SK-N-SH treated with all-trans-retinoic acid at 6 μM for 48 hours (cell line): Measurements from ENCODE around the gene PSMB11.

Source experiments
- ATAC-seq: fragments of 200-7000 bp; cut with Tn5 transposase; 3 replicates; pipeline ENCODE4 v1.9.1; 2020; ENCODE audit warnings: mild to moderate bottlenecking, moderate library complexity
- ARNTL ChIP-seq: fragments of 450-650 bp; formaldehyde crosslinking; IDR thresholded peaks from 2 replicates; pipeline ENCODE4 v1.5.0; 2020; ENCODE audit warnings: low read depth, mild to moderate bottlenecking, moderate library complexity, borderline replicate concordance
- BACH2 ChIP-seq: fragments of 250-450 bp; sonication (Bioruptor Pico); IDR thresholded peaks from 2 replicates; pipeline ENCODE4 v1.9.0; 2021; ENCODE audit warnings: mild to moderate bottlenecking, borderline replicate concordance
- CREB5 ChIP-seq: fragments of 250-450 bp; sonication (Bioruptor Pico); IDR thresholded peaks from 2 replicates; pipeline ENCODE4 v1.5.1; 2020; ENCODE audit warnings: low read depth, mild to moderate bottlenecking, moderate library complexity
- CSDC2 ChIP-seq: fragments of 250-450 bp; sonication (Bioruptor Pico); IDR thresholded peaks from 2 replicates; pipeline ENCODE4 v1.5.0; 2020; ENCODE audit warnings: mild to moderate bottlenecking, moderate library complexity
- CSRNP3 ChIP-seq: fragments of 250-450 bp; sonication (Bioruptor Pico); IDR thresholded peaks from 2 replicates; pipeline ENCODE4 v1.5.1; 2021; ENCODE audit warnings: mild to moderate bottlenecking, moderate library complexity
- GLIS3 ChIP-seq: fragments of 250-450 bp; sonication (Bioruptor Pico); IDR thresholded peaks from 2 replicates; pipeline ENCODE4 v1.5.0; 2020; ENCODE audit warnings: mild to moderate bottlenecking, moderate library complexity
- OSR1 ChIP-seq: fragments of 250-450 bp; sonication (Bioruptor Pico); IDR thresholded peaks from 2 replicates; pipeline ENCODE4 v1.8.0; 2022; ENCODE audit warnings: moderate library complexity, mild to moderate bottlenecking, inconsistent platforms
- PATZ1 ChIP-seq: fragments of 250-450 bp; sonication (Bioruptor Pico); IDR thresholded peaks from 2 replicates; pipeline ENCODE4 v1.8.0; 2020; ENCODE audit warnings: mild to moderate bottlenecking, moderate library complexity, borderline replicate concordance
- PPARA ChIP-seq: fragments of 250-450 bp; sonication (Bioruptor Pico); IDR thresholded peaks from 2 replicates; pipeline ENCODE4 v1.5.0; 2020; ENCODE audit warnings: mild to moderate bottlenecking, borderline replicate concordance
- SNAI2 ChIP-seq: fragments of 250-450 bp; sonication (Bioruptor Pico); IDR thresholded peaks from 2 replicates; pipeline ENCODE4 v1.5.0; 2020; ENCODE audit warnings: mild to moderate bottlenecking, moderate library complexity
- TCF4 ChIP-seq: fragments of 250-450 bp; sonication (Bioruptor Pico); IDR thresholded peaks from 2 replicates; pipeline ENCODE4 v1.8.0; 2021; ENCODE audit warnings: mild to moderate bottlenecking, moderate library complexity, borderline replicate concordance
- TOX ChIP-seq: fragments of 250-450 bp; sonication (Bioruptor Pico); IDR thresholded peaks from 2 replicates; pipeline ENCODE4 v1.8.0; 2021; ENCODE audit warnings: mild to moderate bottlenecking, moderate library complexity, borderline replicate concordance
- TSHZ2 ChIP-seq: fragments of 250-450 bp; sonication (Bioruptor Pico); IDR thresholded peaks from 2 replicates; pipeline ENCODE4 v1.5.0; 2020; ENCODE audit warnings: mild to moderate bottlenecking, moderate library complexity
- ZC3H10 ChIP-seq: fragments of 250-450 bp; sonication (Bioruptor Pico); IDR thresholded peaks from 2 replicates; pipeline ENCODE4 v1.5.1; 2021; ENCODE audit warnings: mild to moderate bottlenecking, moderate library complexity
- ZFP3 ChIP-seq: fragments of 250-450 bp; sonication (Bioruptor Pico); IDR thresholded peaks from 2 replicates; pipeline ENCODE4 v1.5.0; 2020; ENCODE audit warnings: mild to moderate bottlenecking, moderate library complexity
- ZFP30 ChIP-seq: fragments of 450-650 bp; formaldehyde crosslinking; IDR thresholded peaks from 2 replicates; pipeline ENCODE4 v1.5.0; 2022; ENCODE audit warnings: mild to moderate bottlenecking, moderate library complexity
- ZNF565 ChIP-seq: fragments of 450-650 bp; formaldehyde crosslinking; conservative IDR thresholded peaks from 2 replicates; pipeline ENCODE4 v1.5.0; 2020; ENCODE audit warnings: low read depth, mild to moderate bottlenecking, moderate library complexity
- ZNF70 ChIP-seq: fragments of 450-650 bp; formaldehyde crosslinking; IDR thresholded peaks from 2 replicates; pipeline ENCODE4 v1.5.0; 2020; ENCODE audit warnings: mild to moderate bottlenecking, moderate library complexity
- ZNF8 ChIP-seq: fragments of 450-650 bp; formaldehyde crosslinking; IDR thresholded peaks from 2 replicates; pipeline ENCODE4 v1.5.0; 2020; ENCODE audit warnings: mild to moderate bottlenecking, moderate library complexity

PSMB11 gene

GRCh38 chr14:23068789-23069412, 26.9 kb downstream of the PSMB11 start (continued):
- TF ChIP-seq CREB5 (no peak), ZC3H10 (CRISPR knock-in tag) (no peak), ZNF8 (CRISPR knock-in tag) (no peak), PPARA (CRISPR knock-in tag) (no peak), CSDC2 (CRISPR knock-in tag) (no peak), TSHZ2 (CRISPR knock-in tag) (no peak), OSR1 (CRISPR knock-in tag) (no peak)

GRCh38 chr14:23069413-23069806, 27.4 kb downstream of the PSMB11 start:
- ATAC-seq: no peak
- TF ChIP-seq PPARA (CRISPR knock-in tag): no peak
- no peak for TF ChIP-seq ARNTL
- no peak for TF ChIP-seq ZFP30
- TF ChIP-seq TOX (CRISPR knock-in tag): no peak
- no peak for TF ChIP-seq ZFP3 (CRISPR knock-in tag)
- no peak for TF ChIP-seq PATZ1 (CRISPR knock-in tag)
- TF ChIP-seq GLIS3: no peak
- TF ChIP-seq CSDC2 (CRISPR knock-in tag): no peak
- no peak for TF ChIP-seq TSHZ2 (CRISPR knock-in tag)
- no peak for TF ChIP-seq BACH2 (CRISPR knock-in tag)
- no peak for TF ChIP-seq ZNF70 (CRISPR knock-in tag)
- no peak for TF ChIP-seq ZNF565 (CRISPR knock-in tag)

- TF ChIP-seq ZNF8 (CRISPR knock-in tag) (no peak), TCF4 (CRISPR knock-in tag) (no peak), ZFP3 (CRISPR knock-in tag) (no peak), ZC3H10 (CRISPR knock-in tag) (no peak), PPARA (CRISPR knock-in tag) (no peak), CREB5 (no peak), ZNF565 (CRISPR knock-in tag) (no peak), GLIS3 (no peak), BACH2 (CRISPR knock-in tag) (no peak), ZFP30 (no peak), SNAI2 (no peak), ARNTL (no peak), TOX (CRISPR knock-in tag) (no peak), CSRNP3 (no peak), CSDC2 (CRISPR knock-in tag) (no peak), OSR1 (CRISPR knock-in tag) (no peak), TSHZ2 (CRISPR knock-in tag) (no peak)
- ATAC-seq: no peak
Observed at GRCh38 chr14:23070262-23071129, 28.5 kb downstream of the PSMB11 start.
